Sigmoid colon (tissue), 3 donors: ENCODE measurements around the gene LEAP2.
A peak's percentile ranks its signal among the peaks of the same experiment; 100 is the strongest.

Experiments used
- POLR2A ChIP-seq, 2 donors: fragments of 450-650 bp; IDR thresholded peaks; one replicate each; pipeline ENCODE4 v1.6.1; 2016; ENCODE audit warnings: antibody characterized with exemption in 2 of 2, mild to moderate bottlenecking in 2 of 2, moderate library complexity in 2 of 2
- TF ChIP-seq, protein P1 (sequence below), 4 experiments: fragments of 450-650 bp in 3 of 4; fragments of 200-600 bp in 1 of 4; IDR thresholded peaks; one replicate each; pipeline ENCODE4 v1.5.1; 2016 to 2019; ENCODE audit warnings: antibody characterized with exemption in 4 of 4, mild to moderate bottlenecking in 3 of 4, moderate library complexity in 2 of 4

- TF ChIP-seq, protein P1, sequence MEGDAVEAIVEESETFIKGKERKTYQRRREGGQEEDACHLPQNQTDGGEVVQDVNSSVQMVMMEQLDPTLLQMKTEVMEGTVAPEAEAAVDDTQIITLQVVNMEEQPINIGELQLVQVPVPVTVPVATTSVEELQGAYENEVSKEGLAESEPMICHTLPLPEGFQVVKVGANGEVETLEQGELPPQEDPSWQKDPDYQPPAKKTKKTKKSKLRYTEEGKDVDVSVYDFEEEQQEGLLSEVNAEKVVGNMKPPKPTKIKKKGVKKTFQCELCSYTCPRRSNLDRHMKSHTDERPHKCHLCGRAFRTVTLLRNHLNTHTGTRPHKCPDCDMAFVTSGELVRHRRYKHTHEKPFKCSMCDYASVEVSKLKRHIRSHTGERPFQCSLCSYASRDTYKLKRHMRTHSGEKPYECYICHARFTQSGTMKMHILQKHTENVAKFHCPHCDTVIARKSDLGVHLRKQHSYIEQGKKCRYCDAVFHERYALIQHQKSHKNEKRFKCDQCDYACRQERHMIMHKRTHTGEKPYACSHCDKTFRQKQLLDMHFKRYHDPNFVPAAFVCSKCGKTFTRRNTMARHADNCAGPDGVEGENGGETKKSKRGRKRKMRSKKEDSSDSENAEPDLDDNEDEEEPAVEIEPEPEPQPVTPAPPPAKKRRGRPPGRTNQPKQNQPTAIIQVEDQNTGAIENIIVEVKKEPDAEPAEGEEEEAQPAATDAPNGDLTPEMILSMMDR (IDR thresholded peaks at IDR 0.05): peak; percentile 69 to 93 (median 82)
- no peak for TF ChIP-seq POLR2A (IDR thresholded peaks at IDR 0.05)
These were observed 43.6 kb upstream of the LEAP2 start for GRCh38 chr5:132829742-132830435.
